Activated T-cell treated with anti-CD3 and anti-CD28 coated beads for 1 hour (primary cell): ENCODE data around the gene HSFY1.
"Not testable (repeated sequence)": the region's sequence is repeated elsewhere in the genome, so short reads cannot be mapped to it uniquely, and the experiment has no call there.

Experiments
- DNase-seq: peaks from one replicate; pipeline ENCODE4 v3.0.0-alpha.2; 2020; ENCODE audit warnings: low read depth

HSFY1 gene

GRCh38 chrY:18546420-18546819 is at the start of gene HSFY1:
Gene HSFY1 (plus strand): TSS chrY:18546720. CDS start chrY:18546788, 68 bp downstream.
- not testable (repeated sequence) for DNase-seq

GRCh38 chrY:18504266-18504665 is 42.3 kb upstream of the HSFY1 start:
- DNase-seq = not testable (repeated sequence)

GRCh38 chrY:18530995-18531655 is 15.4 kb upstream of the HSFY1 start:
- DNase-seq = not testable (repeated sequence)

GRCh38 chrY:18538952-18539351 is 7.6 kb upstream of the HSFY1 start:
- DNase-seq = not testable (repeated sequence)

GRCh38 chrY:18553132-18553531 is 6.6 kb downstream of the HSFY1 start:
- DNase-seq = not testable (repeated sequence)

GRCh38 chrY:18565915-18566314 is 19.4 kb downstream of the HSFY1 start:
- DNase-seq = not testable (repeated sequence)
